GM12878 (cell line): Measurements from ENCODE around the gene LPCAT3. TPM values are rescaled to one million over a fixed set of nuclear protein-coding genes. Genes with fewer than 3 reads are reported as not detected.

Source experiments
- ATF7 ChIP-seq: fragments of 450-650 bp; IDR thresholded peaks from 2 replicates; pipeline ENCODE4 v1.6.1; 2016; ENCODE audit warnings: low read depth, mild to moderate bottlenecking
- BMI1 ChIP-seq: fragments of 450-650 bp; IDR thresholded peaks from 2 replicates; pipeline ENCODE4 v1.6.1; 2016; ENCODE audit warnings: mild to moderate bottlenecking, moderate library complexity, borderline replicate concordance
- BRCA1 ChIP-seq: IDR thresholded peaks from 2 replicates; pipeline ENCODE4 v1.6.1; 2011; ENCODE audit warnings: low read depth, low read length, improper control_type of control experiment
- CBFB ChIP-seq: IDR thresholded peaks from 2 replicates; pipeline ENCODE4 v1.6.1; 2016; ENCODE audit warnings: antibody characterized with exemption, low read depth
- CHD4 ChIP-seq: fragments of 200-600 bp; sonication (generic); IDR thresholded peaks from 2 replicates; pipeline ENCODE4 v1.6.1; 2016; ENCODE audit warnings: mild to moderate bottlenecking
- DPF2 ChIP-seq: fragments of 450-650 bp; IDR thresholded peaks from 2 replicates; pipeline ENCODE4 v1.6.1; 2017; ENCODE audit warnings: mild to moderate bottlenecking
- MEF2B ChIP-seq: fragments of 450-650 bp; IDR thresholded peaks from 2 replicates; pipeline ENCODE4 v1.6.1; 2018; ENCODE audit warnings: mild to moderate bottlenecking, moderate library complexity; ENCODE audit not compliant: partially characterized antibody, poor library complexity, severe bottlenecking
- MXI1 ChIP-seq: fragments of 150-350 bp; IDR thresholded peaks from 2 replicates; pipeline ENCODE4 v1.6.1; 2011; ENCODE audit warnings: low read depth, mild to moderate bottlenecking, inconsistent platforms, low read length, improper control_type of control experiment
- POLR2AphosphoS5 ChIP-seq: IDR thresholded peaks from 2 replicates; pipeline ENCODE4 v1.6.1; 2011; ENCODE audit warnings: mild to moderate bottlenecking, low read length, inconsistent platforms
- RCOR1 ChIP-seq: conservative IDR thresholded peaks from 2 replicates; pipeline ENCODE4 v1.6.1; 2012; ENCODE audit warnings: low read depth, low read length, improper control_type of control experiment
- SMC3 ChIP-seq: IDR thresholded peaks from 2 replicates; pipeline ENCODE4 v1.6.1; 2011; ENCODE audit warnings: low read length, improper control_type of control experiment, borderline replicate concordance
- SREBF1 ChIP-seq: IDR thresholded peaks from 2 replicates; pipeline ENCODE4 v1.6.1; 2012; ENCODE audit warnings: mild to moderate bottlenecking, low read length
- TAF1 ChIP-seq: IDR thresholded peaks from 2 replicates; pipeline ENCODE4 v1.6.1; 2011; ENCODE audit warnings: mild to moderate bottlenecking, low read depth, low read length, borderline replicate concordance
- polyA plus RNA-seq, 11 experiments: library from polyadenylated mRNA; depleted of rRNA in 4 of 11; unstranded in 6 of 11; stranded (reverse) in 5 of 11; fragments of >200 nt; fragmentation: Nextera tagmentation in 4 of 11; fragmentation: Illumina TruSeq in 1 of 11; extraction: Ambion mirVana in 4 of 11; extraction: Trizol in 1 of 11; gene quantifications; 1 replicate in 1 of 11; 2 replicates in 10 of 11; pipeline versions ENCODE4 v1.2.1 to v1.2.3, GENCODE V29; 2011 to 2016; ENCODE audit warnings: inconsistent platforms in 2 of 11, missing spikeins in 2 of 11, low read depth in 1 of 11
- total RNA-seq, 4 experiments: library from RNA; depleted of rRNA in 3 of 4; stranded (reverse); fragments of >200 nt in 3 of 4; fragmentation: Illumina TruSeq in 1 of 4; extraction: Trizol in 1 of 4; gene quantifications; 2 replicates each; pipeline versions ENCODE4 v1.2.1 to v1.2.3, GENCODE V29; 2013 to 2021
- TF ChIP-seq, protein P1 (sequence below): fragments of 450-650 bp; formaldehyde crosslinking; IDR thresholded peaks from 2 replicates; pipeline ENCODE4 v1.5.0; 2022; ENCODE audit warnings: mild to moderate bottlenecking, missing genetic modification characterization
- TF ChIP-seq, protein P2 (sequence below): fragments of 450-650 bp; IDR thresholded peaks from 2 replicates; pipeline ENCODE4 v1.6.1; 2017; ENCODE audit warnings: antibody characterized with exemption, mild to moderate bottlenecking, moderate library complexity
- TF ChIP-seq, protein P3 (sequence below): fragments of 450-650 bp; IDR thresholded peaks from 2 replicates; pipeline ENCODE4 v1.6.1; 2017; ENCODE audit warnings: mild to moderate bottlenecking, moderate library complexity
- TF ChIP-seq, protein P4 (sequence below): fragments of 450-650 bp; IDR thresholded peaks from 2 replicates; pipeline ENCODE4 v1.6.1; 2017; ENCODE audit warnings: mild to moderate bottlenecking

Gene LPCAT3
- total and polyA plus RNA-seq, 10 of the 15 experiments (the other 5 are each of a cell fraction or from before 2014, with no cell fraction given) = 2.6 to 48.3 (median 23.0) TPM

DNA sequence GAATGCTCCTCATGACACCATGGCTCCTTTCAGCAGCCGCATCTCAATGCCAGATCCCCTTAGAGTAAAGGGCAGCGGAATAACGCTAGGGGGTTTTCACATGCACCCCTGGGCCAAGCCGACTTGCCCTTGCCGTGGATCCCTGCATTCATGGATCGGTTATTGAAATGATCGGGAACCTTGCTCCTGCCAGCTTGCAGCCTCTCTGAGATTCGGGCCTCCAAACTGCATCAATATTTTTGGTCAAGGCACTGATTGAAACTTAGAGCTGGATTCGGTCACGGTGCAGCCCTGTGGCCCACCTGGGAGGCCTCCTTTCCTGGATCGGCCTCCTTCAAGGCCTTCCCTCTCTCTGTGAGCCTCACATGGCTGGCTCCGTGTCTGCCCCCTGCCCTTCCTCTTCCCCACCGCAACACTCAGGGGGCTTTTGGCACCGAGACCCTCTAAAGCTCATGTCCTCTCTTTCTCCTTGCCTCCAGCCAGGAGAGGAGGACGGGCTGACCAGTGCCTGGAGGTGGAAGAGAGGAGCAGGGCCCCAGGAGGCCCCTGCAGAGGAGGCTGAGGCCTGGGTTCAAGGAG lies 65.3 kb downstream of the LPCAT3 start (continued):
- TF ChIP-seq, protein P1, sequence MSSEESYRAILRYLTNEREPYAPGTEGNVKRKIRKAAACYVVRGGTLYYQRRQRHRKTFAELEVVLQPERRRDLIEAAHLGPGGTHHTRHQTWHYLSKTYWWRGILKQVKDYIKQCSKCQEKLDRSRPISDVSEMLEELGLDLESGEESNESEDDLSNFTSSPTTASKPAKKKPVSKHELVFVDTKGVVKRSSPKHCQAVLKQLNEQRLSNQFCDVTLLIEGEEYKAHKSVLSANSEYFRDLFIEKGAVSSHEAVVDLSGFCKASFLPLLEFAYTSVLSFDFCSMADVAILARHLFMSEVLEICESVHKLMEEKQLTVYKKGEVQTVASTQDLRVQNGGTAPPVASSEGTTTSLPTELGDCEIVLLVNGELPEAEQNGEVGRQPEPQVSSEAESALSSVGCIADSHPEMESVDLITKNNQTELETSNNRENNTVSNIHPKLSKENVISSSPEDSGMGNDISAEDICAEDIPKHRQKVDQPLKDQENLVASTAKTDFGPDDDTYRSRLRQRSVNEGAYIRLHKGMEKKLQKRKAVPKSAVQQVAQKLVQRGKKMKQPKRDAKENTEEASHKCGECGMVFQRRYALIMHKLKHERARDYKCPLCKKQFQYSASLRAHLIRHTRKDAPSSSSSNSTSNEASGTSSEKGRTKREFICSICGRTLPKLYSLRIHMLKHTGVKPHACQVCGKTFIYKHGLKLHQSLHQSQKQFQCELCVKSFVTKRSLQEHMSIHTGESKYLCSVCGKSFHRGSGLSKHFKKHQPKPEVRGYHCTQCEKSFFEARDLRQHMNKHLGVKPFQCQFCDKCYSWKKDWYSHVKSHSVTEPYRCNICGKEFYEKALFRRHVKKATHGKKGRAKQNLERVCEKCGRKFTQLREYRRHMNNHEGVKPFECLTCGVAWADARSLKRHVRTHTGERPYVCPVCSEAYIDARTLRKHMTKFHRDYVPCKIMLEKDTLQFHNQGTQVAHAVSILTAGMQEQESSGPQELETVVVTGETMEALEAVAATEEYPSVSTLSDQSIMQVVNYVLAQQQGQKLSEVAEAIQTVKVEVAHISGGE = peak; percentile 24; the same call in 1 of the 2 replicates
- TF ChIP-seq TAF1 = no peak
- TF ChIP-seq CHD4 = no peak
- no peak for TF ChIP-seq DPF2
- TF ChIP-seq, protein P2, sequence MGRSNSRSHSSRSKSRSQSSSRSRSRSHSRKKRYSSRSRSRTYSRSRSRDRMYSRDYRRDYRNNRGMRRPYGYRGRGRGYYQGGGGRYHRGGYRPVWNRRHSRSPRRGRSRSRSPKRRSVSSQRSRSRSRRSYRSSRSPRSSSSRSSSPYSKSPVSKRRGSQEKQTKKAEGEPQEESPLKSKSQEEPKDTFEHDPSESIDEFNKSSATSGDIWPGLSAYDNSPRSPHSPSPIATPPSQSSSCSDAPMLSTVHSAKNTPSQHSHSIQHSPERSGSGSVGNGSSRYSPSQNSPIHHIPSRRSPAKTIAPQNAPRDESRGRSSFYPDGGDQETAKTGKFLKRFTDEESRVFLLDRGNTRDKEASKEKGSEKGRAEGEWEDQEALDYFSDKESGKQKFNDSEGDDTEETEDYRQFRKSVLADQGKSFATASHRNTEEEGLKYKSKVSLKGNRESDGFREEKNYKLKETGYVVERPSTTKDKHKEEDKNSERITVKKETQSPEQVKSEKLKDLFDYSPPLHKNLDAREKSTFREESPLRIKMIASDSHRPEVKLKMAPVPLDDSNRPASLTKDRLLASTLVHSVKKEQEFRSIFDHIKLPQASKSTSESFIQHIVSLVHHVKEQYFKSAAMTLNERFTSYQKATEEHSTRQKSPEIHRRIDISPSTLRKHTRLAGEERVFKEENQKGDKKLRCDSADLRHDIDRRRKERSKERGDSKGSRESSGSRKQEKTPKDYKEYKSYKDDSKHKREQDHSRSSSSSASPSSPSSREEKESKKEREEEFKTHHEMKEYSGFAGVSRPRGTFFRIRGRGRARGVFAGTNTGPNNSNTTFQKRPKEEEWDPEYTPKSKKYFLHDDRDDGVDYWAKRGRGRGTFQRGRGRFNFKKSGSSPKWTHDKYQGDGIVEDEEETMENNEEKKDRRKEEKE = no peak
- TF ChIP-seq SREBF1 = no peak
- no peak for TF ChIP-seq CBFB
- 0 out of 2 replicates have a peak, but pooled peaks have one; percentile 4 for TF ChIP-seq RCOR1
- TF ChIP-seq POLR2AphosphoS5 = peak; percentile 31
- TF ChIP-seq, protein P3, sequence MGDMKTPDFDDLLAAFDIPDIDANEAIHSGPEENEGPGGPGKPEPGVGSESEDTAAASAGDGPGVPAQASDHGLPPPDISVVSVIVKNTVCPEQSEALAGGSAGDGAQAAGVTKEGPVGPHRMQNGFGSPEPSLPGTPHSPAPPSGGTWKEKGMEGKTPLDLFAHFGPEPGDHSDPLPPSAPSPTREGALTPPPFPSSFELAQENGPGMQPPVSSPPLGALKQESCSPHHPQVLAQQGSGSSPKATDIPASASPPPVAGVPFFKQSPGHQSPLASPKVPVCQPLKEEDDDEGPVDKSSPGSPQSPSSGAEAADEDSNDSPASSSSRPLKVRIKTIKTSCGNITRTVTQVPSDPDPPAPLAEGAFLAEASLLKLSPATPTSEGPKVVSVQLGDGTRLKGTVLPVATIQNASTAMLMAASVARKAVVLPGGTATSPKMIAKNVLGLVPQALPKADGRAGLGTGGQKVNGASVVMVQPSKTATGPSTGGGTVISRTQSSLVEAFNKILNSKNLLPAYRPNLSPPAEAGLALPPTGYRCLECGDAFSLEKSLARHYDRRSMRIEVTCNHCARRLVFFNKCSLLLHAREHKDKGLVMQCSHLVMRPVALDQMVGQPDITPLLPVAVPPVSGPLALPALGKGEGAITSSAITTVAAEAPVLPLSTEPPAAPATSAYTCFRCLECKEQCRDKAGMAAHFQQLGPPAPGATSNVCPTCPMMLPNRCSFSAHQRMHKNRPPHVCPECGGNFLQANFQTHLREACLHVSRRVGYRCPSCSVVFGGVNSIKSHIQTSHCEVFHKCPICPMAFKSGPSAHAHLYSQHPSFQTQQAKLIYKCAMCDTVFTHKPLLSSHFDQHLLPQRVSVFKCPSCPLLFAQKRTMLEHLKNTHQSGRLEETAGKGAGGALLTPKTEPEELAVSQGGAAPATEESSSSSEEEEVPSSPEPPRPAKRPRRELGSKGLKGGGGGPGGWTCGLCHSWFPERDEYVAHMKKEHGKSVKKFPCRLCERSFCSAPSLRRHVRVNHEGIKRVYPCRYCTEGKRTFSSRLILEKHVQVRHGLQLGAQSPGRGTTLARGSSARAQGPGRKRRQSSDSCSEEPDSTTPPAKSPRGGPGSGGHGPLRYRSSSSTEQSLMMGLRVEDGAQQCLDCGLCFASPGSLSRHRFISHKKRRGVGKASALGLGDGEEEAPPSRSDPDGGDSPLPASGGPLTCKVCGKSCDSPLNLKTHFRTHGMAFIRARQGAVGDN = no peak; the same call in 1 of the 2 replicates
- no peak for TF ChIP-seq MEF2B
- no peak for TF ChIP-seq BMI1
- no peak for TF ChIP-seq ATF7
- no peak for TF ChIP-seq BRCA1
- no peak for TF ChIP-seq SMC3
- TF ChIP-seq, protein P4, sequence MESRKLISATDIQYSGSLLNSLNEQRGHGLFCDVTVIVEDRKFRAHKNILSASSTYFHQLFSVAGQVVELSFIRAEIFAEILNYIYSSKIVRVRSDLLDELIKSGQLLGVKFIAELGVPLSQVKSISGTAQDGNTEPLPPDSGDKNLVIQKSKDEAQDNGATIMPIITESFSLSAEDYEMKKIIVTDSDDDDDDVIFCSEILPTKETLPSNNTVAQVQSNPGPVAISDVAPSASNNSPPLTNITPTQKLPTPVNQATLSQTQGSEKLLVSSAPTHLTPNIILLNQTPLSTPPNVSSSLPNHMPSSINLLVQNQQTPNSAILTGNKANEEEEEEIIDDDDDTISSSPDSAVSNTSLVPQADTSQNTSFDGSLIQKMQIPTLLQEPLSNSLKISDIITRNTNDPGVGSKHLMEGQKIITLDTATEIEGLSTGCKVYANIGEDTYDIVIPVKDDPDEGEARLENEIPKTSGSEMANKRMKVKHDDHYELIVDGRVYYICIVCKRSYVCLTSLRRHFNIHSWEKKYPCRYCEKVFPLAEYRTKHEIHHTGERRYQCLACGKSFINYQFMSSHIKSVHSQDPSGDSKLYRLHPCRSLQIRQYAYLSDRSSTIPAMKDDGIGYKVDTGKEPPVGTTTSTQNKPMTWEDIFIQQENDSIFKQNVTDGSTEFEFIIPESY = no peak
- no peak for TF ChIP-seq MXI1
